Mammary epithelial cell (primary cell): ENCODE measurements around the gene TREM1.

Source experiments
- CTCF ChIP-seq, 2 donors: IDR thresholded peaks in 1 of 2; conservative IDR thresholded peaks in 1 of 2; 2 replicates each; pipeline ENCODE4 v1.5.1; 2011 to 2012; ENCODE audit warnings: inconsistent platforms in 2 of 2, low read length in 2 of 2, mild to moderate bottlenecking in 2 of 2, control low read depth in 1 of 2, low read depth in 1 of 2; ENCODE audit not compliant: insufficient read depth in 1 of 2; ENCODE audit errors: extremely low read depth in 1 of 2
- EZH2 ChIP-seq: IDR thresholded peaks from 2 replicates; pipeline ENCODE4 v1.6.1; 2012; ENCODE audit warnings: low read length, inconsistent platforms, borderline replicate concordance

- no peak for TF ChIP-seq EZH2
- TF ChIP-seq CTCF (conservative IDR thresholded peaks at IDR 0.05 in 1 of 2, IDR thresholded peaks at IDR 0.05 in 1 of 2; ENCODE audit: extremely low read depth in 1 of 2, insufficient read depth in 1 of 2, low read depth in 1 of 2, low read length in 2 of 2): no peak
These were observed at the start of gene TREM1 for GRCh38 chr6:41286544-41287346.
